Activated CD4-positive, alpha-beta T cell treated with anti-CD3 and anti-CD28 coated beads, Interleukin-2, amount 50 U/mL, for 1 hour (primary cell): ENCODE measurements around the gene ATL2.
A peak's percentile ranks its signal among the peaks of the same experiment; 100 is the strongest.
"Not testable (repeated sequence)": the region's sequence is repeated elsewhere in the genome, so short reads cannot be mapped to it uniquely, and the experiment has no call there.

Experiments
- DNase-seq: peaks from one replicate; pipeline ENCODE4 v3.0.0-alpha.2; 2020

ATL2 gene

GRCh38 chr2:38377050-38377828, at the start of gene ATL2:
ATL2 (minus strand) TSS chr2:38377273; CDS start chr2:38377260, 13 bp downstream.
- peak; percentile 91 for DNase-seq

- no peak for DNase-seq
Measured at GRCh38 chr2:38423763-38424162, 46.7 kb upstream of the ATL2 start.

GRCh38 chr2:38421274-38422056, 44.4 kb upstream of the ATL2 start:
- no peak for DNase-seq

DNA sequence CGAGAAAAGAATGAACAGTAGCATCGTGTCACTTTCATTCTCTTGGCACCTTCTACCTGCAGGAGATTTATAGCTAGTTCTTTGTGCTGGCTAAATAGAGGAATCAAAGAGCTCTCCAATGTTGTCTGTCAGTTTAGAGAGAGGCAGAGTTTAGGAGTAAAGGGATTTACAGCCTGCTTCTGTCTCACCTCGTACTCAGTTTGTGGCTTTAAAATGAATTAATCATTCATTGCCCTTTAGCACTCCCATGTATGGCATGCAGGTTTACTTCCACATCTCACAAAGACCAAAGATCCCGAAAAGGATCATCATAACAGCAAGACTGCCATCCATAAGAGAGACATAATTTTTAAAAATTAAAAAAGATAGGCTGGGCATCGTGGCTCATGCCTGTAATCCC, 42.4 kb upstream of the ATL2 start:
- no peak for DNase-seq

- no peak for DNase-seq
Measured at GRCh38 chr2:38418735-38419134, 41.7 kb upstream of the ATL2 start.

- DNase-seq, result no peak
Measured at GRCh38 chr2:38417745-38418689, 40.9 kb upstream of the ATL2 start.

DNA sequence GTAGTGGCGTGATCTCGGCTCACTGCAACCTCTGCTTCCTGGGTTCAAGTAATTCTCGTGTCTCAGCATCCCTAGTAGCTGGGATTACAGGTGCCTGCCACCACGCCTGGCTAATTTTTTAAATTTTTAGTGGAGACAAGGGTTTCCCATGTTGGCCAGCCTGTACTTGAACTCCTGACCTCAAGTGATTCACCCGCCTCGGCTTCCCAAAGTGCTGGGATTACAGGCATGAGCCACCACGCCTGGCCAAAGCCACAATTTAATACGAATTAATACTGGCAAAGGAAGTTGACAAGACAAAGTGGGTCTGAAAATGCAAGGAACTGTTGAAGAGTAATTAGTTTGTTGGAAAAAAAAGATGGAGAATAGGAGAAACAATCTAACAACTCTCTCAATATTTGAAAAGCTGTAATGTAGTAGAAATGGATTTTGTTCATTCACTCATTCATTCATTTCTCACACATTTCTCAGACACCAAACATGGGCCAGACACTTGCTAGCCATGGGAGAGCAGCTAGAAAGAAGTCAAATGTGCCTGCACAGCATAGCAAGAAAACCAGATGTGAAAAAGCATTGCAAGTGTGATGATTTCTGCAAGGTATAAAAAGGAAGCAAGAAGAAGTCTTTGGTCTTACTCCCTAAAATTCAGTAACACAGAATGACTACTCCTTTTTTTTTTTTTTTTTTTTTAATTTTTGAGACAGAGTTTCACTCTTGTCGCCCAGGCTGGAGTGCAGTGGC, 39.4 kb upstream of the ATL2 start:
- DNase-seq, result no peak

DNA sequence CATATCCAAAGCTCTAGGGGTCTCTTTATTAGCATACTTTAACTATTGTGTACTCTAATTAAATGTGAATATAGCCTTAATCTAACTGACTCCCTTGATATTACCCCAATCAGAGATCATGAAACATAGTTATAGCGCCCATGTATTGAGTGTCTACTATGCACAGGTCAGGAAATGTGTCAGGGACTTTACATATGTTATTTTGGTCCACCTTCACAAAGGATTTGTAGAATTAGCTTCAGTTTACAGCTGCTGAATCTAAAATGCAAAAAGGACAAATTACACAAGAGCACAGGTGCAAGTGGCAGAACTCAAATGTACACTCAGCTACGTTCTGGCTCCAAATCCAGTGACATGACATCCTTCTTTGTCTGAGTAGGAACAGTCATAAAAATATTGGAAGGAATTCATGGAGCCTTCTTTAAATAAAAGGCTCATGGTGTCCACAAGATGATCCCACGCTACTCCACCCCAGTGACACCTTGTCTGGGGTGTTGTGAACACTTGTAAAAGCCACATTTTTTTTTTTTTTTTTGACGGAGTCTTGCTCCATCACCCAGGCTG, 38.7 kb upstream of the ATL2 start:
- no peak for DNase-seq

- no peak for DNase-seq
Measured at GRCh38 chr2:38415023-38415422, 38.0 kb upstream of the ATL2 start.

GRCh38 chr2:38412235-38412871, 35.3 kb upstream of the ATL2 start:
- not testable (repeated sequence) for DNase-seq

DNA sequence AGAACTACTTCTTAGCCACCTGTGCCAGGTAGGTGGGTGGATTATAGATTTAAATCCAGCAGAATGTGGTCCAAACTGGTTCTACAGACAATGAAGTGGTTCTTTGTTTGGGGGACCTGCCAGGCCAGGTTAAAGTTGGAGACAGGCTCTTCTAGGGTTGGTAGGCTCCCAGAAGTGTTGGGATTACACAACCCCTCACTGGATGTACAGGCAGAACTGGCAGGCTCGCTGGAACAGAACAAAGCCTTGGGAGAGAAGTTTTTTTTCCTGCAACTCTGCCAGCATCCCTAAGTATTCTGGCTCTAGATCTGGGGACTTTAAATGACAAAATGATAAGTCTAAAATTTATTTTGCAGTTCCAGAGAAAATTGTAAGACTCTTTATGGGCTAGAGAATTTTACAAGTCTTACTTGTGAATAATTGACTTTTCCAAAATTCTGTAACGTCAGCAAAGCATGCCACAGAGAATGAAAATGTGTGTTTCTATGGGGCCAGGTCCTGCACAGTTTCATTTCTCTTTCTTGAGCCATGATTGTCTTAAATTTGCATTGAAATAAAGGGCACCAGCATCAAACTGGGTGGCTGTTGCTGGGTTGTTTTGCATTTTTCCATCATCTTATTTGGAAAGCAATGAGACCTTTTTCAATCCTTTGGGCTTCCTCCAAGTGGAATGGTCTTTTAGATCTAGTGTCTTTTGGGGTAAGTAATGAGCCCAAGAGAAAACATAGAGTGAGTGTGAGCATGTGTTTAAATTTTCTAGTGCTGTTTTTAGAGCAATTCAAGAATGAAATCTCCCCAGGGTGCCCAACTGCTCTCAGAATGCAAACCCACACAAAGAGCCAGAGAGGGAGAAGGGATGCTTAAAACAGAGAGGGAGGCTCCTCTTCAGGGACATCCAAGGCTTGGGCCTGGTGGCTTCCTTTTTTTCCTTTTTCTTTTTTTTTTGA, 32.4 kb upstream of the ATL2 start:
- DNase-seq, result no peak

DNA sequence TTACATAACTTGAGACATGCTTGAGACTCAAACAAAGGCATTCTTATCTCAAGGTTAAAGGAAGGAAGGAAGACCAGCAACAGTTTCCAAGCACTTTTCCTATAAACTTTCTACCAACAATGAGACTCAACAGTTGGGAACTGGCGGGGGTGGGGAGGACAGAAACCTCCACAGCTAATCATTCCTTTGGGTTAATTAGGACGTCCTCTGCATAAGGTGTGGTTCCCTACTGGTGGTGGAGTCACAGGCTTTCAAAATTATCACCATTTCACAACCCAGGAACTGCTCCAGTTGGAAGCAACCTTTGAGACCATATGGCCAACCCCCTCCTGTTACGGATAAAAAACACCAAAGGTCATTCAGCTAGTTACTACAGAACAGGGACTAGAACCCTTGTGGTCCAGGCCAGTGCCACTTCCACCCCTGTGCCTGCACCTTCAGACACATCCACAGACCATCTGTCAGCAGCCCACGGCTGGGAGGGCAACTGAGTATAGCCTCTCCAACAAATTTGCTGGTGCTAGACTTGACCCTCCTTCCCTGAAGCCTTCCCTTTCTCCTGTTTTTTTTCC, 30.1 kb upstream of the ATL2 start:
- no peak for DNase-seq

DNA sequence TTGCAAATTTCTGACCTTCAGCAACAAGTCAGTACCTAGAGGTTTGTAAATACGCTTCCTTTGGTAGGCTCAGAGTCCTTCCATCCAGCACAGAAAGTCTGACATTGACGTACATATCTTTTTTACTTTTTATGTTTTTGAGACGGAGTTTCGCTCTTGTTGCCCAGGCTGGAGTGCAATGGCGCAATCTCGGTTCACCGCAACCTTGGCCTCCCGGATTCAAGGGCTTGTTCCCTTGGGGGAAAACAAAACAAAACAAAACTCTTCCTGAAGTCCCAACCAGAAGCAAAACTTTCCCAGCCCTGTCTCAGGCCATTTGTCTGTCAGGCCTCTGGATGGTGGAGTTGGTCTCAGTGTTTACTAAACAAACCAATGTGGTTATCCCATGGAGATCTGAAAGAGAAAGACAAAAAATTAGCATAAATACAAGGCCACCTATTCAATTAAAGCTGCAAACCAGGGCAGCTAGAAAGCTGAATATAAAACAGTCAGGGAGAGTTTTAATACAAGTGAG, 29.6 kb upstream of the ATL2 start:
- no peak for DNase-seq

GRCh38 chr2:38405917-38406596, 29.0 kb upstream of the ATL2 start:
- DNase-seq, result no peak

DNA sequence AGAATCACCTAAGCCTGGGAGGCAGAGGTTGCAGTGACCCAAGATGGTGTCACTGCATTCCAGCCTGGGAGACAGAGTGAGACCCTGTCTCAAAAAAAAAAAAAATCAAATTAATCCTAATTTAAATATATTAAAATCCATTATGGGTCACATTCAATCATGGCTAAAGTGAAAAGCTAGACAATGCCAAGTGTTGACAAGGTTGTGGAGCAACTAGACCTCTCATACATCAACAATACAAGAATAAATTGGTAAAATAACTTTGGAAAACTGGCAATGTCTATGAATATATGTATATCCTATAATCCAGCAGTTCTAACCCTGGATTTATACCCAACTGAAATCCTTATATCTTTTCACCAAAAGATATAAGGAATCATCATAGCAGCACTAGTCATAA, 23.4 kb upstream of the ATL2 start:
- no peak for DNase-seq

- no peak for DNase-seq
Measured at GRCh38 chr2:38398739-38399138, 21.7 kb upstream of the ATL2 start.

DNA sequence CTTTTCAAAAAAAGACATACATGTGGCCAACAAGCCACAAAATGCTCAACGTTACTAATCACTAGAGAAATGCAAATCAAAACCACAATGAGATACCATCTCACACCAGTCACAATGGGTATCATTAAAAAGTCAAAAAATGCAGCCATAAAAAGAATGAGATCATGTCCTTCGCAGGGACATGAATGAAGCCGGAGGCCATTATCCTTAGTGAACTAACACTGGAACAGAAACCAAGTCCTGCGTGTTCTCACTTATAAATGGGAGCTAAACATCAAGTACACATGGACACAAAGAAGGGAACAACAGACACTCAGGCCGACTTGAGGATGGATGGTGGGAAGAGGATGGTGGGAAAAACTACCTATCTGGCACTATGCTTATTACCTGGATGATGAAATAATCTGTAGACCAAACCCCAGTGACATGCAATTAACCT, 17.8 kb upstream of the ATL2 start:
- DNase-seq, result no peak

DNA sequence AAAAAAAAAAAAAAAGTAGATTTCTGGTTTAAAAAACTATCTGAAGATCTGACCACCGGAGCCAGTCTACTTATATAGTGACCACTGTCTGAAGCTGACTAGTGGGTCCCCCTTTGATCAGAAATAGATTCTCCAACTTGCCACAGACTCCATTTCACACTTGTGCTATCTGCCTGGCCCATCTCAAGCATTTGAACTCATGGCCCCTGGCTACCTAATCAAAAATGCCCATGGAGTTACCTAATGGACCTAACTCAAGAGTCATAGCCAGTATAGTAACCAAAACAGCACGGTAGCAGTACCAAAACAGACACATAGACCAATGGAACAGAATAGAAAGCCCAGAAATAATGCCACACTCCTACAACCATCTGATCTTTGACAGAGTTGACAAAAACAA, 17.0 kb upstream of the ATL2 start:
- DNase-seq, result no peak

DNA sequence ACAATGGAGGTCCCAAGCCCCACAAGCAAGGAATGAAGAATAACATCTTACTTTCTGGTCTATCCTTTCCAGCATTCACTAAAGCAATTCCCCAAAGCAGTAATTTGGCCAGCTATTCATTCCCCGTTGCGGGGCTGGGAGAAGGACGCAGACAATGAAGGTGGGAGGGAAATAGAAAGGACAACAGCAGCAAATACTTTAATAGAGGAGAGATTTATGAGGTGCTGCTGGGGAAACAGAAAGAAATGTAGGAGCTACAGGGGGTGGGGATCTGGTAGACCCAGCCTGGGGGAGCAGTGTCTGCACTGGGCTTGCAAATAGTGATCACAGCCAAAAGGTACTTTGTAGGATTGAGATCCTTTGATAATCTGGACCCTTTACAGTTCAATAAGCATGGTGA, 13.9 kb upstream of the ATL2 start:
- DNase-seq, result no peak
